IPS DF 19.7 (cell line): Measurements from ENCODE around the gene MPZL1.

ENCODE experiments used
- DNase-seq: peaks from one replicate; pipeline ENCODE4 v3.0.0-alpha.2; 2013; ENCODE audit warnings: low read depth, low spot score

MPZL1 gene

GRCh38 chr1:167695756-167696561 lies 25.8 kb upstream of the MPZL1 start:
- DNase-seq, result no peak

- DNase-seq, result no peak
Observed at GRCh38 chr1:167697667-167698141, 24.1 kb upstream of the MPZL1 start.

GRCh38 chr1:167698313-167698712 lies 23.5 kb upstream of the MPZL1 start:
- no peak for DNase-seq

- DNase-seq, result no peak
Observed at GRCh38 chr1:167701510-167701909, 20.3 kb upstream of the MPZL1 start.

GRCh38 chr1:167703557-167703956 lies 18.2 kb upstream of the MPZL1 start:
- DNase-seq, result no peak

- no peak for DNase-seq
Observed at GRCh38 chr1:167704715-167705114, 17.1 kb upstream of the MPZL1 start.

- no peak for DNase-seq
Observed at GRCh38 chr1:167705250-167705649, 16.5 kb upstream of the MPZL1 start.

- no peak for DNase-seq
Observed at GRCh38 chr1:167706363-167706762, 15.4 kb upstream of the MPZL1 start.

- no peak for DNase-seq
Observed at GRCh38 chr1:167706931-167707877, 14.6 kb upstream of the MPZL1 start.

- DNase-seq, result no peak
Observed at GRCh38 chr1:167707942-167708341, 13.8 kb upstream of the MPZL1 start.

GRCh38 chr1:167708940-167709389 lies 12.8 kb upstream of the MPZL1 start:
- no peak for DNase-seq

GRCh38 chr1:167710836-167711235 lies 10.9 kb upstream of the MPZL1 start:
- DNase-seq, result no peak

- DNase-seq, result no peak
Observed at GRCh38 chr1:167711797-167712196, 10.0 kb upstream of the MPZL1 start.

GRCh38 chr1:167713330-167714081 lies 8.3 kb upstream of the MPZL1 start:
- no peak for DNase-seq

- no peak for DNase-seq
Observed at GRCh38 chr1:167714098-167714438, 7.7 kb upstream of the MPZL1 start.

- no peak for DNase-seq
Observed at GRCh38 chr1:167714439-167715156, 7.2 kb upstream of the MPZL1 start.

GRCh38 chr1:167715157-167715999 lies 6.4 kb upstream of the MPZL1 start:
- no peak for DNase-seq

- no peak for DNase-seq
Observed at GRCh38 chr1:167716000-167716271, 5.8 kb upstream of the MPZL1 start.

- DNase-seq, result no peak
Observed at GRCh38 chr1:167717351-167717750, 4.4 kb upstream of the MPZL1 start.

- DNase-seq, result no peak
Observed at GRCh38 chr1:167718914-167719691, 2.7 kb upstream of the MPZL1 start.
